NCI-H2196 treated with DMSO at 0.1 percent for 48 hours (cell line): ENCODE measurements around the gene RUFY1.
"Not testable (repeated sequence)": the region's sequence is repeated elsewhere in the genome, so short reads cannot be mapped to it uniquely, and the experiment has no call there.

Experiments
- DNase-seq: peaks from one replicate; lab custom pipeline; 2025; ENCODE audit not compliant: unreplicated experiment; lab: John Stamatoyannopoulos, UW

Gene RUFY1

GRCh38 chr5:179658179-179658856, 108.0 kb downstream of the RUFY1 start:
- not testable (repeated sequence) for DNase-seq
